GM19193 (cell line): ENCODE measurements around the gene CCDC178.

ENCODE experiments used
- POLR2A ChIP-seq: IDR thresholded peaks from 4 replicates; pipeline ENCODE4 v1.6.1; 2011; ENCODE audit not compliant: insufficient read depth, insufficient read length; ENCODE audit errors: extremely low read depth

Gene CCDC178

DNA sequence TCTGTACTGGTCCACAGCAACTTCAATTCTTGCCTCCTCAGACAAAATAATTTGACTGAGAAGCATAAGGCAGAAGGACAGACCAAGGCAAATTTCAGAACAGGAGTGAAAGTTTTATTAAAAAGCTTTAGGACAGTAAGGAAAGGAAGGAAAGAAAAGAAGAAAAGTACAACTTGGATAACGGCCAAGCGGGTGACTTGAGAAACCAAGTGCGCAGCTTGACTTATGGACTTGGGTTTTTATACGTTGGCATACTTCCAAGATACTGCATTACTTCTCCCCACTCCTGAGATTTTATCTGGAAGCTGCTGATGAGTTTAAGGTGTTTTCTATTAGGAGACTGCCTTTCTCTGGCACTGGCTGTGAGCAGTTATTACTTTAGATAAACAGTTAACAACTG, 64.7 kb downstream of the CCDC178 start:
- no peak for TF ChIP-seq POLR2A

DNA sequence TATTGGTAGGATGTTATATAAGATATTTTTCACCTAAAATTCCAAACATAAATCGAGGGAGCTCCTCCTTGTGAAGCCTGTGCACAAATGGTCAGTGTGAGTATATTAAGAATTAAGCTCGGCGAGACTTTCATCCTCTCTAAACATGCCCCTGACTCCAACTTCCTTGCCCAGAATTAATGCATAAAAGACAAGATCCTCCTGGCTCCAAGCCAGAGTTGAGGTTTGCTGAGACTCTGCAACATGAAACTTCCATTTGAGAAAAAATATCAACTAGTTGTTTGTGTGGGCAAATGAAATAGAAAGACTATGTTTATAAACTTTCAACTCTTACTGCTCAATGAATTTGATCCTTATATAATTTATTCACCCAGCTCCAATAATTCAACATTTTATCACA, 68.1 kb downstream of the CCDC178 start:
- no peak for TF ChIP-seq POLR2A

DNA sequence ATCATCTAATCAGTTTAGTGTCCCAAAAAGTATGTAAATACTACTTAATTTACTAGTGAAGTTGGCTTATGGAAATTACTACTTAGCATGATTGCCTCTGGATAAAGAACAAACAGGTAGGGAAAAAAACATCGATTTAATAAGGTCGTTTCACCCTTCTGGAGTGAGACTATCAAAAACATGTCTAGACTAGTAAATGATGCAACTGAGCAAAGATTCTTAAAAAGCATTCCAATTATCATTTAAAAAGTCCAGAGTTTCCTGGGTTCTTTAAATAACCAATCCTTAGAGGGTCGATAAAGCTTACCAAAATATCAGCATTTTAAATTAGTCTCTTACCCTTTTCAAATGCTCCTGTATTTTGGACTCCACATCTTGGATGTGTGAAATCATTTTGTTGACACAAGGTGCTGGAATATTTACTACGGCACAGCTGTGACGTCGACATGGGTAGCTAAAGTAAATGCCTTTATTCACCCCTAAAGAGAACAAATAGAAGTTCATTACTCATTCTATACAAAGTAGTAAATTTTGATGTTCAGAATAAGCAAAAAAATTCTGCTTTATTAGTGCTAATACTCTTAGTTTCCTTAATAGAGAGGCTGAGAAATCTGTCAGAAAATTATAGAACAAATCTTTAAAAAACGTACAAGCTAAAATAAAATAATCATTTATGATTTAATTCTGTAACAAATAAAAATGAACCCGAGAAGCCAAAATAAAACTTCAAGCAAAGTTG, 70.6 kb downstream of the CCDC178 start:
- TF ChIP-seq POLR2A, result no peak

DNA sequence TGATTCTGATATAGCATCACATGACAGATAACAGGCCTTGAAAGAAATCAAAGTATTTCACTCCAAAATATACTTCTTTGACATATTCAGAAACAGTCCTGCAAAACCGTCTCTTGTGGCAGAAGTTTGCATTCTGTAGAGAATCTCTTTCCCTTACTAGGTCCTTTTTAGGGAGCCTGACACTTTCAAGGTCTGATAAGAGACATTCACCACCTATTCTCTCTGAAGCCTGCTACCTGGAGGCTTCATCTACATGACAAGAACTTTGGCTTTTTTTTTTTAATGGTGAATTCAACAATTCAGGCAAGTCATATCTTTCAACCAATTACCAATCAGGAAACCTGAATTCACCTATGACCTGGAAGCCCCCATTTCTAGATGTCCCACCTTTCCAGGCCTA, 83.8 kb downstream of the CCDC178 start:
- TF ChIP-seq POLR2A, result no peak

DNA sequence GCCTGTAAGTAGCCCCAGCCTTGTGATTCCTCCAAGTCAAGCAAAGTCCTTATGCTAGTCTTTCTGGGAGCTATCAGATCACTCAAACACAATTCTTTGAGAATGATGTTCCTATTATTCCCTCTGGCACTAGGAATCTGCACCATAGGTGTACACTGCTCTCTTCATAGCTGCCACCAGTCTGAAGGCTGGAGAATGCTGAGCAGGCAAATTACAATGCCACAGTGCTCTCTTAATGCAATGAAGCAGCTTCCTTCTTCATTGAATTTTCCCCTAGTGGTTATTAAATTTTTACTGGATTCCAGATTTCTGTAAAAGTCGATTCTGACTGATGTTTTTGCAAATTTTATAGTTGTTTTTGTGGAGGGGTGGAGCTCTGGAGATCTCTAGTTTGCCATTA, 84.8 kb downstream of the CCDC178 start:
- TF ChIP-seq POLR2A, result no peak

DNA sequence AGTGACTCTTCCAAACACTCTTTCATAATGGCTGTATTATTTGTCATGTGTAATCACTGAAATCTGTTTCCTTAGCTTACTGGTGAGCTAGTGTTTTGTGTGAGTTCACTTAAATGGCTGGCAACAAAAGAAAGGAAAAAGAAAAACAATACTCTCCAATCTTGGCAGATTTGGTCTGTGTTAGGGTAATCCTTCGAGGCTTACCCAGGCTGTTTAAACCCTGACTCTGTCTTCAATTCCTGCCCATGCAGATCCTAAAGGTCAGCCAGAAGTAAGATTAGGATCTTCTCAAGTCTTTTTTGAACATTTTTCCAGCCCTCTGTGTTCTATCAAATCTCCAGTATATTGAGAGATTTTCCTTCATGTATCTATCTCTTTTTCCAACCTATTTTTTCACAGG, 85.3 kb downstream of the CCDC178 start:
- TF ChIP-seq POLR2A, result no peak

DNA sequence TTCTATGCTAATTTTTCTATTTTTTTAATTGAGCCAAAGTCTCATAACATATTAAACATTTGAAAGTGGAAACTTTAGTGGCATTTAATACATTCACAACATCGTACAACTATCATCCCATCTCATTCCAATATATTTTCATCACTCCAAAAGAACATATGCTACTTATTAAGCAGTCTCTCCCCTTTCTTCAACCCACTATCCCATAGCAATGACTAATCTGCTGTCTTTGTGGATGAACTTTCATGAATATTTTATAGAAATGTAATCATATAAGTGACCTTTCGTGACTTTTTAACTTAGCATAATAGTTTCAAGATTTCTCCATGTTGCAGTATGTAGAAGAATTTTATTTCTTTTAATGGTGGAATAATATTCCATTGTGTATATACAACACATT, 90.3 kb downstream of the CCDC178 start:
- no peak for TF ChIP-seq POLR2A

DNA sequence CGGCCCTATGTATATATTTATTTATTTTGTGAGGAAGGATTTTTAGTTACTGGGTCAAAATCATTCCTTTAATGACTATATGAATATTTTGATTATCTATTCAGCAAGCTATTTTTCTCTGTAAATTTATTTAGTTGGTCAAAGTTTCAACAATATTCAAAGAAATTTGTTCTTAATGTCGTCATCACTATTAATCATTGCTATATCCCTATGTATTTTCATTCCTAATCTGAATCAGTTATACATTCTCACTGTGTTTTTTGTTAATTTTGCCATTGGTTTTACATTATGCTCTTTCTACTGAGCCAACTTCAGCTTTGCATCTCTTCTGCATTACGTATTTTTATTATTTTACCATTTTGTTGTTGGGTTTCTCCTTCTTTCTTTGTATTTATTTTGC, 105.7 kb downstream of the CCDC178 start:
- no peak for TF ChIP-seq POLR2A

DNA sequence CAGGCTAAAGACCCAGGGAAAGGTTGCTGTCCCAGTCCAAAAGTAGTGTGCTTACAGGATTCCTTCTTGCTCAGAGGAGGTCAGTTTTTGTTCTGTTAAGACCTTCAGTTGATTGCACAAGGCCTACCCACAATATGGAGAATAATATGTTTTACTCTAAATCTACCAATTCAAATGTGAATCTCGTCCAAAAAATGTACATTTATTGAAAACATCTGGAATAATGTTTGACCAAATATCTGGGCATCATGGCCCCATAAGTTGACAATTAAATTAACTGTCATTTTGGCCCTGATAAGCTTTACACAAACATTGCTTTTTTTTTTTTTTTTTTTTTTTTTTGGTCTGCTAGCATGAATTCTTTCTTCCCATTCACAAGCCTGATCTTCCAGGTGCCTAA, 109.8 kb downstream of the CCDC178 start:
- no peak for TF ChIP-seq POLR2A

DNA sequence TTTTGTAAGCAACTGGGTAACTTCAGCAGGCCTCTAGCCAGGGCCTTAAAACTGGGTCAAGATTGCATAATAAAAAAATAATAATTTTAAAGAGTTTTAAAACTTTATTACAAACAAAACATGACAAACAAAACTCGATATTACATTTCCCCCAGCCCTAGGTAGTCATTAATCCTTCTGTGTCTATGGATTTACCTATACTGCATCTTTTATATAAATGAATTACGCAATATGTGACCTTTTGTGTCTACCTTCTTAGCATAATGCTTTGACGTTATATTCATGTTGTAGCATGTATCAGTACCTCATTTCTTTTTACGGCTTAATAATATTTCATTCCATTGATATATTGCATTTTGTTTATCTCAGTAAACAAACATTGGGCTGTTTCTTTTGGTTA, 113.5 kb downstream of the CCDC178 start:
- no peak for TF ChIP-seq POLR2A

DNA sequence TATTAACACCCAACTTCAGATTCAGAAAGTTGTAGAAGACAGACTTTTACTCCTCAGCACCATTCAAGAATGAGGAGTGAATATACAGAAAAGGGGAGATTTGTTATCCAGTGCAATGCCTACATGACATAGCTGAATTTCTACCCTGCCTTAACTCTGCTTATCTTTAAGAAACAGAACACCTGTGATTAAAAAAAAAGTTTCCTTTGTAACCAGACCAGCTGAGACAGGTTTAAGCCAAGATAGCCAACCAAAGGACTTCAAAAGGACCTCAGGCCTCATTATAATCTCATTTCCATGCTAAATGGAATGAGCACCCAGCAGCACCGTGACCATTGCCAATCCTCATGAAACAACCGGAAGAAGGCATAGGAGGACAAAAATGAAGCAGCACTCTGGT, 122.9 kb downstream of the CCDC178 start:
- TF ChIP-seq POLR2A, result no peak

DNA sequence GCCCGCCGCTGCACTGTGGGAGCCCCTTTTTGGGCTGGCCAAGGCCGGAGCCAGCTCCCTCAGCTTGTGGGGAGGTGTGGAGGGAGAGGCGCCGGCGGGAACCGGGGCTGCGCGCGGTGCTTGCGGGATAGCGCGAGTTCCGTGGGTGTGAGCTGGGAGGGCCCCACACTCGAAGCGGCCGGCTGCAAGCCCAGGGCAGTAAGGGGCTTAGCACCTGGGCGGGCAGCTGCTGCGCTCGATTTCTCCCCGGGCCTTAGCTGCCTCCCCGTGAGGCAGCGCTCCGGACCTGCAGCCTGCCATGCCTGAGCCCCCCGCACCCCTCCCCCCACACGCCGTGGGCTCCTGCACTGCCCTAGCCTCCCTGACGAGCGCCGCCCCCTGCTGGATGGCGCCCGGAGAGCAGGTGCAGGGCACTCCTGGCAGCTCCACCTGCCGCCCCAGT, 124.4 kb downstream of the CCDC178 start:
- no peak for TF ChIP-seq POLR2A

DNA sequence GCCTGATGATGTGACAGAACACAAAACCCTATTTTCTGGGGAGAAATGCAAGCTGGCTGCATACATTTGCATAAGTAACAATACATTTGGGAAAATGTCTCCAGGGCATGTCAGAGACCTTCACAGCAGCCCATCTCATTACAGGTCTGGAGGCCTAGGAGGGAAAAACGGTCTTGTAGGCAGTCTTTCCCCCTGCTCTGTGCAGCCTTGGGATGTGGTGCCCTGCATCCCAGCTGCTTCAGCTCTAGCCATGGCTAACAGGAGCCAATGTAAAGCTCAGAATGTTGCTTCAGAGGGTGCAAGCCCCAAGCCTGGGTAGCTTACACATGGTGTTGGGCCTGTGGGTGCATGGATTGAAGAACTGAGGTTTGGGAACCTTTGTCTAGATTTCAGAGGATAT, 133.0 kb downstream of the CCDC178 start:
- no peak for TF ChIP-seq POLR2A

DNA sequence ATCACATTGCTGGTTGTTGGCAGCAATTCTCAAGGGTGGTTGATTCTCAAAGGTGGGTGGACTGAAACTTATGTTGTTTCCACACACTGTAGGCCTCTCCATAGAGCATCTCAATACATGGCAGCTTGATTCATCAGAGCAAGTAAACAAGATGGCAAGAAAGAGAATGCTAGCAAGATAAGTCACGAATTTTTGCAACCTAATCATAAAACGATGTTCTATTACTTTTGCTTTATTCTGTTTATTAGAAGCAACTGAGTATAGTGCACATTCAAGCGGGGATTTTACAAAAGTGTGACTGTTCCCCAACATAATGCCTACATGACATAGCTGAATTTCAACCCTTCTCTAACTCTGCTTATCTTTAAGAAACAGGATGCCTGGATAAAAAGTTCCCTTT, 136.2 kb downstream of the CCDC178 start:
- TF ChIP-seq POLR2A, result no peak

DNA sequence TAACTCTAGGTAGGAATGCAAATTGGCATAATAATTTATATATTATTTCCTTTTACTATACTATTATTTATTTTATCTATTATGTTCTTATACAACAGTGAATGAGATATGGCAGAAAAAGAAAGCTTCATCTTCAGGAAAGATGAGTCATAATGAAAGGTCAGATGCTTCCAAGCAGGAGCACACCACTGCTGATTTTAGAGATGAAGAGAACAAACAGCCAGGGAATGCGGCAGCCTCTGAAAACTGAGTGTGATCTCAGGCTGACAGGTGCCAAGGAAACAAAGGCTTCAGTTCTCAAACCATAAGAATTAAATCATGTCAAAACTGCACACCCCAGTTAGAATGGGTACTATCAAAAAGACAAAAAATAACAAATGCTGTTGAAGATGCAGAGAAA, 149.0 kb downstream of the CCDC178 start:
- no peak for TF ChIP-seq POLR2A

DNA sequence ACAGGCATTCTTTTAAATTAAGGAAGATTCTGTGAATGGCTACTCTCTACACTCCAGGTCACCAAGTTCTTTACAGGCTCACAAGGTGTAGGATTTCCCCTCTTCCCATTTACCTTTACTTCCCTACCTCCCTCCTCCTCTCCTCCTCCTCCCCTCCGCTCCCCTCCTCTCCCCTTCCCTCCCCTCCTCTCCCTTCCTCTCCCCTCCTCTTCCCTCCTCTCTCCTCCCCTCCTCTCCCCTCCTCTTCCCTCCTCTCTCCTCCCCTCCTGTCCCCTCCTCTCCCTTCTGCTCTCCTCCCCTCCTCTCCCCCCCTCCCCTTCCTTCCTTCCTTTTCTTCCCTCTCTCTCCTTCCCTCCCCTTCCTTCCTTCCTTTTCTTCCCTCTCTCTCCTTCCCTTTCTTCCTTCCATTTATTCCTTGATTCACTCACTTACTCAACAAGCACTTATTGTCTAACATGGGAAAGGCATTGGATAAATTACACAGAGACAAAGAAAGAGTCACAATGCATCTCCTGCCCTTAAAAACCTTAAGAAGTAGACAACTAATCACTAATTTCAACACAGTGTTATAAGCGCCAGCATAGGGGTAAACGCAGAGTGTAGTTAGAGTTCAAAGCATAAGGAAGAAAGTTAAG, 152.3 kb downstream of the CCDC178 start:
- no peak for TF ChIP-seq POLR2A
